K562 (cell line): ENCODE data around the gene DDAH2.

Source experiments
- ELF1 ChIP-seq: fragments of 200-800 bp; sonication (Bioruptor generic); IDR thresholded peaks from 2 replicates; pipeline ENCODE4 v1.6.1; 2016; ENCODE audit warnings: missing genetic modification characterization, missing compliant biosample characterization
- ZFP36 ChIP-seq: fragments of 150-350 bp; IDR thresholded peaks from 2 replicates; pipeline ENCODE4 v1.6.1; 2018; ENCODE audit warnings: low read length, low read depth; ENCODE audit not compliant: partially characterized antibody

- TF ChIP-seq ELF1 (tag), result no peak
- no peak for TF ChIP-seq ZFP36
Measured at GRCh38 chr6:31770860-31771259, 41.8 kb upstream of the DDAH2 start.
